GM12878 (cell line): ENCODE data around the gene TNS4. TPM values are rescaled to one million over a fixed set of nuclear protein-coding genes. Genes with fewer than 3 reads are reported as not detected.

Source experiments
- ATAC-seq: fragments of 200-7000 bp; cut with Tn5 transposase; 3 replicates; pipeline ENCODE4 v1.9.1; 2020; ENCODE audit warnings: mild to moderate bottlenecking, moderate library complexity
- BruUV-seq: library from RNA; stranded (reverse); fragments of 400-500 nt; replicated peaks from 2 replicates; lab custom pipeline; 2021; lab: Mats Ljungman, UMichigan
- CTCF ChIA-PET: fragments of 300-600 bp; sonication (Branson Sonifier 250); formaldehyde crosslinking; extraction: SDS; loops from one replicate; lab custom pipeline; 2021; ENCODE audit warnings: inconsistent platforms; lab: Yijun Ruan, JAX
- POLR2A ChIA-PET: fragments of 350-600 bp; formaldehyde crosslinking; extraction: SDS; loops from one replicate; lab custom pipeline; 2021; ENCODE audit warnings: inconsistent platforms; lab: Charles Lee
- RAD21 ChIA-PET: fragments of 300-600 bp; sonication (Branson Sonifier 250); formaldehyde crosslinking; loops from one replicate; lab custom pipeline; 2023; ENCODE audit warnings: antibody characterized with exemption; ENCODE audit not compliant: unreplicated experiment; lab: Charles Lee
- SMC1A ChIA-PET: fragments of 300-600 bp; sonication (Branson Sonifier 250); formaldehyde crosslinking; loops from one replicate; lab custom pipeline; 2023; ENCODE audit not compliant: unreplicated experiment, uncharacterized antibody; lab: Charles Lee
- DNase-seq: peaks from one replicate; pipeline ENCODE4 v3.0.0-alpha.2; 2011; ENCODE audit warnings: low read depth, low spot score
- FAIRE-seq: peaks from 3 replicates; lab custom pipeline; 2011; peaks lifted over from hg19 to GRCh38; lab: Jason Lieb, UNC
- H2AFZ ChIP-seq: 2 replicates; pipeline ENCODE4 v1.6.0; 2011; ENCODE audit warnings: low read depth, low read length, control low read depth; ENCODE audit not compliant: control insufficient read depth
- H3K27ac ChIP-seq: 2 replicates; pipeline ENCODE4 v1.5.1; 2011; ENCODE audit warnings: control low read depth; ENCODE audit not compliant: control insufficient read depth, insufficient read depth
- H3K27me3 ChIP-seq, 2 experiments: replicated peaks in 1 of 2; 2 replicates each; pipeline versions ENCODE4 v1.6.0 to v1.6.1; 2011; ENCODE audit warnings: low read length in 1 of 2; ENCODE audit not compliant: control insufficient read depth in 2 of 2, insufficient read depth in 2 of 2
- H3K36me3 ChIP-seq, 2 experiments: 2 replicates each; pipeline ENCODE4 v1.5.1; 2011; ENCODE audit warnings: low read length in 1 of 2; ENCODE audit not compliant: control insufficient read depth in 2 of 2, insufficient read depth in 2 of 2
- H3K4me1 ChIP-seq: 2 replicates; pipeline ENCODE4 v1.6.1; 2011; ENCODE audit warnings: mild to moderate bottlenecking, low read length, moderate library complexity, mixed read lengths; ENCODE audit not compliant: control insufficient read depth, insufficient read depth
- H3K4me2 ChIP-seq: 2 replicates; pipeline ENCODE4 v1.6.0; 2011; ENCODE audit warnings: control low read depth; ENCODE audit not compliant: control insufficient read depth, insufficient read depth
- H3K4me3 ChIP-seq: fragments of 200-600 bp; sonication (generic); 2 replicates; pipeline ENCODE4 v1.5.1; 2016
- H3K79me2 ChIP-seq: 2 replicates; pipeline ENCODE4 v1.6.0; 2011; ENCODE audit warnings: low read length; ENCODE audit not compliant: control insufficient read depth, insufficient read depth
- H3K9ac ChIP-seq: 2 replicates; pipeline ENCODE4 v1.8.0; 2011; ENCODE audit warnings: low read length, control low read depth, mixed read lengths; ENCODE audit not compliant: control insufficient read depth, insufficient read depth
- H3K9me3 ChIP-seq: replicated peaks from 3 replicates; pipeline ENCODE4 v1.5.1; 2011; ENCODE audit warnings: mild to moderate bottlenecking, low read length; ENCODE audit not compliant: control insufficient read depth, insufficient read depth
- H4K20me1 ChIP-seq: 2 replicates; pipeline ENCODE4 v1.6.0; 2011; ENCODE audit not compliant: control insufficient read depth, insufficient read depth
- ASH2L ChIP-seq: fragments of 300-600, 200-600 bp; sonication (generic); IDR thresholded peaks from 2 replicates; pipeline ENCODE4 v1.6.1; 2017; ENCODE audit warnings: low read depth, mild to moderate bottlenecking, borderline replicate concordance
- MEF2B ChIP-seq: fragments of 450-650 bp; IDR thresholded peaks from 2 replicates; pipeline ENCODE4 v1.6.1; 2018; ENCODE audit warnings: mild to moderate bottlenecking, moderate library complexity; ENCODE audit not compliant: partially characterized antibody, poor library complexity, severe bottlenecking
- NFIC ChIP-seq: IDR thresholded peaks from 2 replicates; pipeline ENCODE4 v1.6.1; 2012; ENCODE audit warnings: low read depth, mild to moderate bottlenecking, inconsistent platforms, low read length, moderate library complexity
- SP1 ChIP-seq: IDR thresholded peaks from one replicate; pipeline ENCODE4 v1.6.1; 2011; ENCODE audit warnings: low read depth, low read length
- SRF ChIP-seq, 2 experiments: IDR thresholded peaks; 2 replicates each; pipeline ENCODE4 v1.6.1; 2011; ENCODE audit warnings: low read depth in 2 of 2, low read length in 2 of 2, mild to moderate bottlenecking in 1 of 2, moderate library complexity in 1 of 2
- SUPT20H ChIP-seq: IDR thresholded peaks from 2 replicates; pipeline ENCODE4 v1.6.1; 2011; ENCODE audit warnings: low read depth, mild to moderate bottlenecking, low read length, moderate library complexity, borderline replicate concordance; ENCODE audit not compliant: control insufficient read depth
- SUZ12 ChIP-seq: fragments of 200-600 bp; sonication (generic); IDR thresholded peaks from one replicate; pipeline ENCODE4 v1.6.1; 2018; ENCODE audit warnings: antibody characterized with exemption, mild to moderate bottlenecking; ENCODE audit not compliant: unreplicated experiment
- YBX1 ChIP-seq: fragments of 450-650 bp; IDR thresholded peaks from 2 replicates; pipeline ENCODE4 v1.6.1; 2016; ENCODE audit warnings: antibody characterized with exemption
- ZNF207 ChIP-seq: fragments of 450-650 bp; IDR thresholded peaks from 2 replicates; pipeline ENCODE4 v1.6.1; 2014; ENCODE audit warnings: antibody characterized with exemption, mild to moderate bottlenecking, borderline replicate concordance
- WGBS: methylation state at CpG from one replicate; pipeline ENCODE4 v1.1.6; 2016; ENCODE audit warnings: low lambda C conversion rate; ENCODE audit not compliant: insufficient replicate concordance, insufficient coverage; ENCODE audit errors: missing lambda C conversion rate; 5-methylcytosine and 5-hydroxymethylcytosine counted together
- in situ Hi-C: fragments of 300-500 bp; cut with MboI; formaldehyde crosslinking; loops from 9 replicates; pipeline ENCODE4 v1.14.3; 2018; ENCODE audit warnings: mixed read lengths
- intact Hi-C: fragments of 100-400 bp; cut with micrococcal nuclease; formaldehyde crosslinking; loops from one replicate; pipeline ENCODE4 v1.14.2; 2022; ENCODE audit not compliant: unreplicated experiment
- polyA plus RNA-seq, 11 experiments: library from polyadenylated mRNA; depleted of rRNA in 4 of 11; unstranded in 6 of 11; stranded (reverse) in 5 of 11; fragments of >200 nt; fragmentation: Nextera tagmentation in 4 of 11; fragmentation: Illumina TruSeq in 1 of 11; extraction: Ambion mirVana in 4 of 11; extraction: Trizol in 1 of 11; gene quantifications; 1 replicate in 1 of 11; 2 replicates in 10 of 11; pipeline versions ENCODE4 v1.2.1 to v1.2.3, GENCODE V29; 2011 to 2016; ENCODE audit warnings: inconsistent platforms in 2 of 11, missing spikeins in 2 of 11, low read depth in 1 of 11
- total RNA-seq, 4 experiments: library from RNA; depleted of rRNA in 3 of 4; stranded (reverse); fragments of >200 nt in 3 of 4; fragmentation: Illumina TruSeq in 1 of 4; extraction: Trizol in 1 of 4; gene quantifications; 2 replicates each; pipeline versions ENCODE4 v1.2.1 to v1.2.3, GENCODE V29; 2013 to 2021
- TF ChIP-seq, protein P1 (sequence below): fragments of 450-650 bp; IDR thresholded peaks from 2 replicates; pipeline ENCODE4 v1.6.1; 2017; ENCODE audit warnings: mild to moderate bottlenecking, moderate library complexity
- TF ChIP-seq, protein P2 (sequence below): fragments of 450-650 bp; IDR thresholded peaks from 2 replicates; pipeline ENCODE4 v1.6.1; 2016; ENCODE audit warnings: mild to moderate bottlenecking

TNS4 gene
- total and polyA plus RNA-seq, 10 of the 15 experiments (the other 5 are each of a cell fraction or from before 2014, with no cell fraction given) = 0.10 to 0.90 (median 0.68) TPM; not detected in 2

DNA sequence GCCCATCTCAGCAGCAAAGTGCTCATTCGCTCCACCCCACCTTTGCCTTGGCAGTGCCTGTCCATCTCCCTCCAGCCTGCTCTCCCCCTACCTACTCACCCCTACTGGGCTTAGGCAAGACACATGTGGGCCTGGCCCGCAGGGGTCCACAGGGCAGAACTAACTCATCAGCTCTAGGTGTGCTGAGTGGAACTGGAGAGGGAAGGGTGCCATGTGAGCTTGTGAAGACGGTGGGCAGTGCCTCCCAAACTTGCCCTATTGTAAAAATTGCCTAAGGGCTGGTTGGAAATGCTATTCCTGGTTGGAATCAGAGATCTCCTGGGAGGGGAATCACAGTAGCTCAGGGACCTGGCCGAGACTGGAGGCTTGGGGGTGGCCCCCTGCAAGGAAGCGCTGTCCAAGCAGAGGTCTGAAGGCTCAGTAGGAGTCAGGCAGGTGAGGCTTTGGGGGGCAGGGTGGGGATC is 29.1 kb upstream of the TNS4 start (continued):
- TF ChIP-seq ASH2L (no peak), SUZ12 (no peak), YBX1 (no peak), SRF (IDR thresholded peaks at IDR 0.05; ENCODE audit: low read depth in 2 of 2, low read length in 2 of 2) (no peak), SUPT20H (no peak), MEF2B (no peak), NFIC (no peak)

GRCh38 chr17:40529991-40530390 is 28.6 kb upstream of the TNS4 start:
- Histone ChIP-seq H3K4me3 (no peak overlapping the region), H3K9me3 (peaks cover 5% of the 10 kb centered on the region; the same call in 2 of the 3 replicates), H3K79me2 (no peaks in the 10 kb centered on the region), H3K27me3 (no peaks in the 10 kb centered on the region), H3K4me1 (peaks cover 38% of the 10 kb centered on the region), H3K27ac (no peak overlapping the region), H4K20me1 (no peaks in the 10 kb centered on the region), H3K4me2 (no peak overlapping the region), H3K9ac (no peak overlapping the region), H3K36me3 (no peaks in the 10 kb centered on the region), H2AFZ (no peak overlapping the region)
- intact Hi-C loops = loop anchor here (5.0 kb wide), 1 partner anchor 228 kb away; no protein-coding TSS in a partner anchor
- ChIA-PET POLR2A (interaction anchor here (4.0 to 7.0 kb wide), 3 partner anchors 11 to 85 kb away, joined by 40 to 63 read pairs (median 41); no protein-coding TSS in a partner anchor), SMC1A (interaction anchor here (1.0 to 15.5 kb wide), 11 partner anchors 10 to 115 kb away, joined by 3 to 430 read pairs (median 68); partner anchors contain the start of genes CCR7 and TOP2A), CTCF (interaction anchor here (0.6 to 19.2 kb wide), 12 partner anchors 8 to 118 kb away, joined by 3 to 318 read pairs (median 44); partner anchors contain the start of genes CCR7, IGFBP4 and TOP2A), RAD21 (interaction anchor here (1.1 to 16.5 kb wide), 10 partner anchors 13 to 168 kb away, joined by 3 to 514 read pairs (median 65); partner anchors contain the start of genes CCR7, IGFBP4 and TOP2A)
- DNase-seq = no peak
- 68% methylated on average over 2 of the region's 2 CpGs for WGBS
- TF ChIP-seq, protein P1, sequence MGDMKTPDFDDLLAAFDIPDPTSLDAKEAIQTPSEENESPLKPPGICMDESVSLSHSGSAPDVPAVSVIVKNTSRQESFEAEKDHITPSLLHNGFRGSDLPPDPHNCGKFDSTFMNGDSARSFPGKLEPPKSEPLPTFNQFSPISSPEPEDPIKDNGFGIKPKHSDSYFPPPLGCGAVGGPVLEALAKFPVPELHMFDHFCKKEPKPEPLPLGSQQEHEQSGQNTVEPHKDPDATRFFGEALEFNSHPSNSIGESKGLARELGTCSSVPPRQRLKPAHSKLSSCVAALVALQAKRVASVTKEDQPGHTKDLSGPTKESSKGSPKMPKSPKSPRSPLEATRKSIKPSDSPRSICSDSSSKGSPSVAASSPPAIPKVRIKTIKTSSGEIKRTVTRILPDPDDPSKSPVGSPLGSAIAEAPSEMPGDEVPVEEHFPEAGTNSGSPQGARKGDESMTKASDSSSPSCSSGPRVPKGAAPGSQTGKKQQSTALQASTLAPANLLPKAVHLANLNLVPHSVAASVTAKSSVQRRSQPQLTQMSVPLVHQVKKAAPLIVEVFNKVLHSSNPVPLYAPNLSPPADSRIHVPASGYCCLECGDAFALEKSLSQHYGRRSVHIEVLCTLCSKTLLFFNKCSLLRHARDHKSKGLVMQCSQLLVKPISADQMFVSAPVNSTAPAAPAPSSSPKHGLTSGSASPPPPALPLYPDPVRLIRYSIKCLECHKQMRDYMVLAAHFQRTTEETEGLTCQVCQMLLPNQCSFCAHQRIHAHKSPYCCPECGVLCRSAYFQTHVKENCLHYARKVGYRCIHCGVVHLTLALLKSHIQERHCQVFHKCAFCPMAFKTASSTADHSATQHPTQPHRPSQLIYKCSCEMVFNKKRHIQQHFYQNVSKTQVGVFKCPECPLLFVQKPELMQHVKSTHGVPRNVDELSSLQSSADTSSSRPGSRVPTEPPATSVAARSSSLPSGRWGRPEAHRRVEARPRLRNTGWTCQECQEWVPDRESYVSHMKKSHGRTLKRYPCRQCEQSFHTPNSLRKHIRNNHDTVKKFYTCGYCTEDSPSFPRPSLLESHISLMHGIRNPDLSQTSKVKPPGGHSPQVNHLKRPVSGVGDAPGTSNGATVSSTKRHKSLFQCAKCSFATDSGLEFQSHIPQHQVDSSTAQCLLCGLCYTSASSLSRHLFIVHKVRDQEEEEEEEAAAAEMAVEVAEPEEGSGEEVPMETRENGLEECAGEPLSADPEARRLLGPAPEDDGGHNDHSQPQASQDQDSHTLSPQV = no peak
- no peak for TF ChIP-seq SP1
- TF ChIP-seq ZNF207 = no peak
- TF ChIP-seq, protein P2, sequence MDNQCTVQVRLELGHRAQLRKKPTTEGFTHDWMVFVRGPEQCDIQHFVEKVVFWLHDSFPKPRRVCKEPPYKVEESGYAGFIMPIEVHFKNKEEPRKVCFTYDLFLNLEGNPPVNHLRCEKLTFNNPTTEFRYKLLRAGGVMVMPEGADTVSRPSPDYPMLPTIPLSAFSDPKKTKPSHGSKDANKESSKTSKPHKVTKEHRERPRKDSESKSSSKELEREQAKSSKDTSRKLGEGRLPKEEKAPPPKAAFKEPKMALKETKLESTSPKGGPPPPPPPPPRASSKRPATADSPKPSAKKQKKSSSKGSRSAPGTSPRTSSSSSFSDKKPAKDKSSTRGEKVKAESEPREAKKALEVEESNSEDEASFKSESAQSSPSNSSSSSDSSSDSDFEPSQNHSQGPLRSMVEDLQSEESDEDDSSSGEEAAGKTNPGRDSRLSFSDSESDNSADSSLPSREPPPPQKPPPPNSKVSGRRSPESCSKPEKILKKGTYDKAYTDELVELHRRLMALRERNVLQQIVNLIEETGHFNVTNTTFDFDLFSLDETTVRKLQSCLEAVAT = no peak
- no peak for ATAC-seq
- in situ Hi-C loops = loop anchor here (5.0 to 25.0 kb wide), 2 partner anchors 93 to 173 kb away; partner anchors contain the start of gene IGFBP4
- FAIRE-seq = no peak
- no TSS peak for BruUV-seq
